ENCODE results near the gene PCYT2.

Gene PCYT2

DNA sequence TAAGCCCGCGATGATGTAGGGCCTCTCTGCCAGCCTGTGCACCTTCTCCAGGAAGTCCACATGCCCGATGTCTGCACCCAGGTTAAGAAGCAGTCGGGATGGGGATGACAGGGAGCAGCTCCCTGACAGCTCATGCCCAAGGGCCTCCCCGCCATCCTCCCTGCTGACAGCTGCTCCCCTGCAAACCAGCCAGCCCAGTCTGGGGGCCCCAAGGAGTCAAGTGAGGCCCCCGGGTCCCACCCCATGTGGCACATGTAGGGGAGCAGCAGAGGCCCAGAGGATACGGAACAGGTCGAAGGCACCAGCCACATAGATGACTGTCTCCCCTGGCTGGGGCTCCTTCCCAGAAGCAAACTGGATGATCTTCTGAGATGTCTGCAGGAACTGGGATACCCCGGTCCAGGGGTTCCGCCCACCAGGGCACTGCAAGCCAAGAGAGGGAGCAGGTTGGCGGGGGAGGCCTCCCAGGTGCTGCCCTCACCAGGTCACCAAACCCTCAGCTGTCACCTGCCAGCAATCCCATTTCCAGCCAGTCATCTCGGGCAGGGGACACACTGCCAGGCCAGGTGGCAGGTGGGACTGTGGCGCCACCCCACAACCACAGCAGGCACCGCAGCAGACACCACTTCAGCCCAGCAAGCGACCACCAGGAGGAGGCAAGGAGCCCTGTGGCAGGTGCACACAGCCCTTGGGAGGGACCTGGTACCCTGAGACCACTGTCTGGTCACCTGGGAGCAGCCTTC, 4.6 kb downstream of the PCYT2 start:
- DNase-seq, result no peak

DNA sequence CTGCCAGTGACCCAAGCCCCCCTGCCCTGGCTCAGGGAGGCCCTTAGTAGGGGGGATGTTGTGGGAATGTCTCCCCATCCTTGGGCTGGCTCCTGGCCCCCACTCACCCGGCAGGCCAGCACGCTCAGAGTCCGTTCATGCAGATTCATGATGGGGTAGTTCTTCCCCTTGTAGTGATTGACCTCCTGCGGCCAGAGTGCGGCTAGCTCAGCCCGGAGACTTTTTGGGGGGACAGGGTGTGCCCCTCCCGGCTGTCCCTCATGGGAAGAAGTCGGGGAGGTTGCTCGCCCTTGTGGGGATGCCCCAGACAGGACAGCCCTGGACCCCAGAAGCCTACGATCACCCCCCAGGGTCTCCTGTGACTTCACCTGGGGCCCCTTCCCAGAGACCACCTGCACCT, 5.2 kb downstream of the PCYT2 start:
- H3K27me3 ChIP-seq, result no peaks in the 10 kb centered on the region
- H3K36me3 ChIP-seq, result no peaks in the 10 kb centered on the region; the same call in 1 of the 2 replicates
- TF ChIP-seq, protein P1, sequence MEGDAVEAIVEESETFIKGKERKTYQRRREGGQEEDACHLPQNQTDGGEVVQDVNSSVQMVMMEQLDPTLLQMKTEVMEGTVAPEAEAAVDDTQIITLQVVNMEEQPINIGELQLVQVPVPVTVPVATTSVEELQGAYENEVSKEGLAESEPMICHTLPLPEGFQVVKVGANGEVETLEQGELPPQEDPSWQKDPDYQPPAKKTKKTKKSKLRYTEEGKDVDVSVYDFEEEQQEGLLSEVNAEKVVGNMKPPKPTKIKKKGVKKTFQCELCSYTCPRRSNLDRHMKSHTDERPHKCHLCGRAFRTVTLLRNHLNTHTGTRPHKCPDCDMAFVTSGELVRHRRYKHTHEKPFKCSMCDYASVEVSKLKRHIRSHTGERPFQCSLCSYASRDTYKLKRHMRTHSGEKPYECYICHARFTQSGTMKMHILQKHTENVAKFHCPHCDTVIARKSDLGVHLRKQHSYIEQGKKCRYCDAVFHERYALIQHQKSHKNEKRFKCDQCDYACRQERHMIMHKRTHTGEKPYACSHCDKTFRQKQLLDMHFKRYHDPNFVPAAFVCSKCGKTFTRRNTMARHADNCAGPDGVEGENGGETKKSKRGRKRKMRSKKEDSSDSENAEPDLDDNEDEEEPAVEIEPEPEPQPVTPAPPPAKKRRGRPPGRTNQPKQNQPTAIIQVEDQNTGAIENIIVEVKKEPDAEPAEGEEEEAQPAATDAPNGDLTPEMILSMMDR (IDR thresholded peaks at IDR 0.05; ENCODE audit: low read depth, low read length), result no peak

More for the DNA sequence above, 4.6 kb downstream of the PCYT2 start:
- TF ChIP-seq, protein P1 (IDR thresholded peaks at IDR 0.05; ENCODE audit: low read depth, low read length), result peak; percentile 31
- Histone ChIP-seq H3K9me3 (no peaks in the 10 kb centered on the region), H3K27me3 (no peaks in the 10 kb centered on the region), H3K36me3 (peaks cover 1% of the 10 kb centered on the region), H3K4me1 (peaks cover 5% of the 10 kb centered on the region), H3K4me3 (ENCODE audit: low read depth, low read length) (no peak overlapping the region)

DNA sequence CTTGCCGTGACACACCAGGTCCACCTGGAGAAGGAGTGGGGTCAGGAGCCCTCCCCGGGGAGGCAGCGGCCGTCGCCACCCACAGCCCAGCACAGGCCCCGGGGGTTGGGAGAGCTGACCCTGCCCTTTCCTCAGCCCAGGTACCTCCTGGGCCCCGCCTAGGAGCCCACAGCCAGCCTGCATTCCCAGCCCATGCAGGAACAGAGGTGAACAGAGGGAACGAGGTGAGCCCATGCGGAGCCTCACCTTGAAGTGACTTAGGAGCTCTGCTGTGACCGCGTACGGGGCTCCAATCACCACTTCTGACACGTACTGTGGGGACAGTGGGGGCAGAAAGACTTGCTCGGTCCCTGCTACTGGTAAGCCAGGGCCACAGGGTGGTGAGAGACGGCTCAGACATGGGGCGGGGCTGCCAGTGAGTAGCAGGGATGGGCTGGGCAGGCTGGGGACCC, 5.7 kb downstream of the PCYT2 start:
- Histone ChIP-seq H3K27me3 (no peaks in the 10 kb centered on the region), H3K36me3 (no peaks in the 10 kb centered on the region; the same call in 1 of the 2 replicates), H3K9me3 (no peaks in the 10 kb centered on the region), H3K4me1 (peaks cover 7% of the 10 kb centered on the region), H3K4me3 (ENCODE audit: low read depth, low read length) (no peak overlapping the region)
- DNase-seq, result no peak
- TF ChIP-seq, protein P1 (IDR thresholded peaks at IDR 0.05; ENCODE audit: low read depth, low read length), result no peak

More for the DNA sequence above, 5.2 kb downstream of the PCYT2 start:
- Histone ChIP-seq H3K9me3 (no peaks in the 10 kb centered on the region), H3K4me3 (ENCODE audit: low read depth, low read length) (no peak overlapping the region), H3K4me1 (peaks cover 7% of the 10 kb centered on the region)
- DNase-seq, result no peak

DNA sequence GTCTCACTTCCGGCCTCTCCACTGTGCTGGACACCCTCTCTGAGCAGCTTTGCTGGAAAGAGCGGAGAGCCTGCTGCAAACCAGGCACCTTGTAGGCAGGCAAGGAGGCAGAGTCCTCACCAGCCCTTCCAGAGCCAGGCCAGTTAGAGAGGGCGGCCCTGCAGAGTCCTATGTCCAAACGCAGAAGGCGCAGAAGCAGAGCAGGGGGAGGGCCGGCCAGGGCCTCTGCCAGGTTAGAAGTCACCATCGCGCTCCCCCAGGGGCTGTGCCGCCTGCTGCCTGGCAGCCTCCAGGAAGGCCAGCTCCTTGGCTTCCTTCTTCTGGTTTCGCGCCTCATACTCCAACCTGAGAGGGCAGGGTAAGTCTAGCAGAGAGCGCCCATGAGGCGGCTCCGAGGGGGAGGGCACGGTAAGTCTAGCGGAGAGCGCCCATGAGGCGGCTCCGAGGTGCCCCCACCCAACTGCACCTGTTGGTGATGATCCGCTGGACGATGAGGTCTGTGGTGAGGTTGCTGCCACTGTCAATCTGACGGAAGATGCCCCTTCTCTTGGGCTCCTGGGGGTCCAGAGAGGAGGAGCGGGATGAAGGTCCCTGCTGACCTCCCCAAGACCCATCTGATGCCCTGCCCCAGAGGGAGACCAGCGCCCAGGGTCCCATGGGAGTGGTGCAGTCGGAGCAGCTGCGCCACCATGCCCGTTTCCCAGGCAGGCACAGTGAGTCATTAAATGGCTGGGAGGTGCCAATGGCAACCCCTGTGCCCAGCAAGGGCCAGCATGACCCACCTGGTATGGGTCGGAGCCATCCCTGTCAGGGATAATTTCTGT, 6.4 kb downstream of the PCYT2 start:
- DNase-seq, result no peak
- H3K4me3 ChIP-seq (ENCODE audit: low read depth, low read length), result no peak overlapping the region
- TF ChIP-seq, protein P1 (IDR thresholded peaks at IDR 0.05; ENCODE audit: low read depth, low read length), result no peak
- H3K4me1 ChIP-seq, result peaks cover 7% of the 10 kb centered on the region
- H3K27me3 ChIP-seq, result no peaks in the 10 kb centered on the region
- H3K36me3 ChIP-seq, result peaks cover 2% of the 10 kb centered on the region; the same call in 1 of the 2 replicates
- H3K9me3 ChIP-seq, result no peaks in the 10 kb centered on the region

DNA sequence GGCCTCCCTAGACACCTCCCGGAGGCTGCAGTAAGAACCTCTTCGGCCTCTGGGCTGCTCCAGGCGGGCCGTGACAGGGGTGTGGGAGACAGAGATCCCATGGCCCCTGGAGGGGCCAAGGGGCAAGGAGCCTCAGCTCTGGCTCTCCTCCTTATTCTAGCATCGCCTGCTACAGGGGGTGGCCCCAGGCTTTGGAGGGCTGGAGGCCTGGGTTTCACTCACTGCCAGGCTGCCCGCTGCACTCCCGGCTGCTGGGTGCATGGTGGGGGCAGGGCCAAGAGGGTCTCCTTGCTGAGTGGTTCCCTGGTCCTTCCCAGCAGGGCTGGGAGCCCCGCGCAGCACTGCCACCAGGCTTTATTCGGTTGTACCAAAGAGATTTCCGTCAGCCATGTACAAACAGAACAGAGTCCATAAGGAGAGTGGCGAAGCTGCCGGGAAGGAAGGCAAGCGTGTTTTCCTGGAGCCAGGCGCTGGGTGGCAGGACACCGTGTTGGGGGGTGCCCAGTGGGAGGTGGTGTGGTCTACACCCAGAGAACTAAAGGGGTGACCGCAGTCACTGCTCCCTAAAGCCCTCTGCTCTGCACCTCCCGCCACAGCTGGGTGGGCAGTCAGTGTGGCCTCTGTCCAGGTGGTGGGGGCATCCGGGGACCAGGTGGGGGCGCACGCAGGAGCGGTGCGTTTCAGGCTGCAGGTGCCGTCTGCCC, 7.2 kb downstream of the PCYT2 start:
- TF ChIP-seq, protein P1 (IDR thresholded peaks at IDR 0.05; ENCODE audit: low read depth, low read length), result no peak
- Histone ChIP-seq H3K36me3 (peaks cover 3% of the 10 kb centered on the region), H3K9me3 (no peaks in the 10 kb centered on the region), H3K4me3 (ENCODE audit: low read depth, low read length) (no peak overlapping the region), H3K4me1 (peaks cover 7% of the 10 kb centered on the region), H3K27me3 (no peaks in the 10 kb centered on the region)
- DNase-seq, result no peak

Data from BE2C (cell line).